HG02840 (cell line): ENCODE measurements around the gene SLC6A7.

ENCODE experiments used
- ATAC-seq: cut with Tn5 transposase; IDR thresholded peaks from one replicate; pipeline ENCODE4 v1.9.1; 2021; ENCODE audit warnings: mild to moderate bottlenecking, moderate library complexity, moderate number of reproducible peaks; ENCODE audit not compliant: unreplicated experiment, low FRiP score

Gene SLC6A7

DNA sequence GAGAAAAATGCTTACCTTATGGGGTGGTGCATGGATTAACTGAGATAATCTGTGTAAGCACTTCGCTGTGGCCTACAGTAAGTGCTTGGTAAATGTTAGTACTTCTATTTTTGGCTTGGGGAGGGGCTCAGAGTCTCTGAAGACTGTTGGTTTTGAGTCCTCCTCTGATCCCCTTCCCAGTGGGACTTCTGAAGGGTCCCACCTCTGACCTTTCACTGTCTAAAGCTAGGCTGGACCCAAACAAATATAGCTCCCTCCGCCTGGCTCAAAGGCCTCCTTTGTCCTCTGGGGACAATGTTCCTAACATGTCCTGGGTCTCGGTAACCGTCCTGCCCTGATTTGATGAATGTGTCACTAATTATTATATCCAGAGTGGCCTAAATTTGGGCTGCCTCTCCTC is 64.9 kb downstream of the SLC6A7 start:
- no peak for ATAC-seq

- ATAC-seq: no peak
Observed at GRCh38 chr5:150255659-150256409, 66.0 kb downstream of the SLC6A7 start.

DNA sequence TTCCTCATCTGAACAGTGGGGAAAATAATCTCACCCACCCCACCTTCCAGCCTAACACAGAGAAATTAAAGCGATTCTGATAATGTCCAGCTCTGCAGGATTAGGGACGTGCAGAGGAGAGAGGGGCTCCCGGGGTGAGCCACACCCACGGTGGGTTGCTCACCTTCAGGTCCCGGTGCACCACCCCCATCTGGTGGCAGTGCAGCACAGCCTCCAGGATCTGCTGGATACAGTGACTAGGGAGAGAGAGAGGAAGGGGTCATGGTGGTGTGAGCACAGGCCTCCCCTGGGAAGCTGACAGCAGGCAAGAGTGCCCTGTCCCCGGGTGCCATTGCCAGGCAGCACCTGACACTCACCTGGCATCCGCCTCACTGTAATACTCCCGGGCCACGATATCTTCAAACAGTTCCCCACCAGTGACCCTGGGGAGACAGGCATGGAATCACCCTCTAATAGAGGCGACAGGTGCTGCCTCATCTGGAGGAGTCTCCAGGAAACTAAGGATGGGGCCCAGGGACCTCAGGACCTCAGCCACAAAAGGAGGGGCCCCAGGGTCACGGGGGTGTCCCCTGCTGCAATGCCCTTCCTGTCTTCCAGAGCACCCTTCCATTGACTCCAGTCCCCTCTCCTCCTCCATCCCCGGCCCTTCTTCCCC is 66.7 kb downstream of the SLC6A7 start:
- no peak for ATAC-seq

DNA sequence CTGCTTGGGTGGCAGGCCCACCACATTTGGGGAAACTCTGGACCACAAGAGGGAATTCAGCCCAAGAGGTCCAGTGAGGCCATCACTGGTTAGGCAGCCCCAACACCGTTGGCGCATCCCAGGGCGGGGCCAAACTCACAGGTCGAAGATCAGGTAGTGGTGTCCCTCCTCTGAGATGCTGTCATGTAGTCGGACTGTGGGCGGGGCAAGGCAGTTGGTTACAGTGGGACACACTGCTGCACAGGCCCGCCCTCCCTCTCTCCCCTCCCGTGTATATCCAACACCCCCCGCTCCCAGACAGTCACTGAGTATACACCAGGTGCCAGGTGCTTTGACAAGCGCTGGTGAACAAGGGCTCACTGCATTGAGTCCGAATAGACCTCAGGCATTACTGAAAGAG is 67.6 kb downstream of the SLC6A7 start:
- no peak for ATAC-seq

GRCh38 chr5:150258130-150258529 is 68.3 kb downstream of the SLC6A7 start:
- ATAC-seq: no peak
